GM15510 (cell line): ENCODE data around the gene ZNF518B.

Source experiments
- POLR2A ChIP-seq: IDR thresholded peaks from 3 replicates; pipeline ENCODE4 v1.6.1; 2011; ENCODE audit warnings: borderline replicate concordance; ENCODE audit not compliant: insufficient read length; ENCODE audit errors: extremely low read depth

Gene ZNF518B

DNA sequence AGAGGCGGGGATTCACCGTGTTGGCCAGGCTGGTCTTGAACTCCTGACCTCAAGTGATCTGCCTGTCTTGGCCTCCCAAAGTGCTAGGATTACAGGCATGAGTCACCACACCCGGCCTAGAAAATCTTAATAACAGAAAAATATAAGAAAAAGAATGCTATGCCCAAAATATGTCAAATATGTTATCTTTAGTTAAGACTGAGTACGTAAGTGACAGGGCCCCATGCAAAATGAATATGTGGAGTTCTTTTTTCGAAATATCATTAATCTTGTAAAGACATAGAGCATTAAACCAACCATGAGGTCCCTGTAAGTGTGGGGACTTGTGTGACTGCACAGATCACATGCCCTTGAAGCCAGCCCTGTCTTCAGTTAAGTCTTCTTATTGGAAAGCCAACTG is 8.9 kb upstream of the ZNF518B start:
- TF ChIP-seq POLR2A, result no peak

DNA sequence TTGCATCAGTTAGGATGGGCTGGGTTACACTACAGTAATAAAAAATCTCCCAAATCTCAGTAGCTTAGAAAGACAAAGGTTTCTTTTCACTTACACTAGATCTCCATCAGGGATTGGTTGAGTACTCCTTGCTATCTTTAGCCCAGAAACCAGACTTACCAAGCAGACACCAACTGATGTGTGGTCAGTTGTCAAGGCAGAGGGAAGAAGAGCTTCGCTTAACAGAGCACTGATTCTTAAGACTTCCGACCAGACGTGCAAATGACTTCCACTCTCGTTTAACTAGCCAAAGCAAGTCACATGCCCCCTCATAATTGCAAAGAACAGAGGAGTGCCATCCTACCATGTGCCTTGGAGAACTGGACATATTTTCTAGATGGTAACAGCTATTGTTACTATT is 5.7 kb upstream of the ZNF518B start:
- no peak for TF ChIP-seq POLR2A

DNA sequence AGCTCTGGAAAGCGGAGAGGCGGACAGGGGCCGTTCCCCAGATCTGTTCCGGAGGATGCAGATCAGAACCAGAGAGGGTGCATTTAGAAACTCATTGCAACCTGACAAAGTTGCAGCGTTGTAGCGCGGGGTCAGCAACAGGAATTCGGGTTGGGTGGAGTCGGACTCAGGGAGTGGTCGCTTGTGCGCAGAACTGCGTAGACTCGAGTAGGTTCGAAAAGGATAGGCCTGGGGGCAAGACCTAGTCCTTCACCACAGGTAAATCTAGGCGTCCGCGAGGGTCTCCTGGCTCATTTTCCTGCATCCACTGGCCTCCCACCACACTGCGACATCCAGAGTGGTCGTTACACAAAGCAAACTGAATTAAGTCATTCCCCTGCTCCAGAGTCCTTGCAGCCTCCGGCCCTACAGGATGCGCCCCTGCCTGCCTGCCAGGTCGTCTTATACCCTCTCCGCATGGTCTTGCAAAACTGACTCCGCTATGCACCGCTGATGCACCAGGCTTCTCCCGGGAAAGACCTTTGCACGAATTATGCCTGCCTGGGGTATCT is 4.7 kb upstream of the ZNF518B start:
- no peak for TF ChIP-seq POLR2A

DNA sequence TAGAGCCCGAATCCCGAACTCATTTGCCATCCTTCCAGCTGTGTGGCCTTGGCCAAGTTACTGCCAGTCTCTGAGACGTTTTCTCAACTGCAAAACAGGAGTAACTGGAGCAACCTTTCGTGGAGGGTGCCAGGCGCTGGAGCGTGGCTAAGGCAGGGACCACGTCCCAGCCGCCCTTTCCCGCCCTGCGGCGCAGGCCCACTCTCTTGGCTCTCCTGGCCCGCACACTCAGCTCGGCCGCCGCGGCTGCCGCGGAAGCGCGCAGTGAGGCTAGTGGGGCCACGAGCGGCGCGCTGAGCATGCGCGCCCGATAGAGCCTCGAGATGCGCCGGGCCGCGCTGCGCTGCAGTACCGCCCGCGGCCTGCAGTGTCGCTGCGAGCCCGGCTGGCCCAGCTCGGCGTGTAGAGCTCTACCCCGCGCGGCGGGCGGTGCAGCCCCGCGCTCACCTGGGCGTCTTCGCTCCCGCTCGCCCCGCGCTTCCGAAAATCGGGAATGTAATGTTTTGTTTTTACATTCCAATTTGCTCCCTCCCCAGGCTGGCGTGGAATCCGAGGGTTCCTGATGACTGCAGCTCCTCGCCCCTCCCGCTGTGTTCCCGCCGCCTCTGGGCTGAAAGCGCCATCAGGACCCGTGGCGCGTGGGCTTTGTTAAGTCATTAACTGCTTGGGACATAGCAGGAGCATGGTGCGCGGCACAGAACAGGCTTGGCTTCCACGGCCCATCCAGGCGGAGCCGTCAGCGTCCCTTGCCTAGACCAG is 4.0 kb upstream of the ZNF518B start:
- peak; percentile 19 for TF ChIP-seq POLR2A

DNA sequence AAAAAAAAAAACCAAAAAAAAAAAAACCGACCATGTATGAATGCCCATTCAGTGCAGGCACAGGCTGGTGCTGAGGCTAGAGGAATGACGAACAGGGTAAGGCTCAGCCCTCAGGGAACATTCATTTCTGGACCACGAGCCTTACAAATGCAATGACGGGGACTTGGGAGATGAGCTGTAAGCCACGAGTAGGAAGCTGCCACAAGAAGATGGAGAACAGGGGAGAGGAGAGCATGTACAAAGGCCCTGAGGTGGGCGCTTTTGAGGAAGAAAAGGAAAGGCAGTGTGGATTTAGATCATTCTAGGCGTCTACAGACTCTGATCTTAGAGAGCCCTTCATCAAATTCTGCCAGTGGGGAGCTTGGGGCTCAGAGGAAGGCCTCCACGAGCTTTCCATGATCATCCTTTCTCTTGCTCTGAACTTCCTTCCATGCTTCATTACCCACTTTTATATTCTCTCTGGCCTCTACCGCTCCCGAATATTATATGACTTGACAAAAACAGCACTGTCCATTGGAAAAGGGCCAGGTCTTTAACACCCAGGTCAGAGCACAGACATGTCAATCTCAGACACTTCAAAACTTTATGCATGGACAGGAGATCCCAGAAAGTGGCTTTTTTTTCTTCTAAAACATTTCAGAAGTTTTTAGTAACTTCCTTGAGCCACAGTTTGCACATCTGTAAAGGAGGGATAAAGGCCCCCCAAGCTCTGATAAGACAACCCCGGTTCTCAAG is 3.3 kb upstream of the ZNF518B start:
- TF ChIP-seq POLR2A, result no peak

DNA sequence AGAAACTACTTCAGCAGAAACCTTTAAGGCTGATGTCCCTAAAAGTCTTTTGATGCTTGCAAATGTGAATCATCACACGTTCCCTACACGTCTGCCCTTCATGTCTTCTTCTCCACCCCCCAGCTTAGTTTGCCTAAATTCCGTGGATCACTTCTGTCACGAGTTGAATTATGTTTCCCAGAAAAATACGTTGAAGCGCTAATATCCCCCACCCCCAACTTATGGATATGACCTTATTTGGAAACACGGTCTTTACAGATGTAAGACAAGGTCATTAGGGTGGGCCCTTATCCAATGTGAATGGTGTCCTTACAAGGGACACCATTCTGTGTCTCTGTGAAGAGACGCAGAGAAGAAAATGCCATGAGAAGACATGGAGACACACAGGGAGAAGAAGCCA is 2.1 kb upstream of the ZNF518B start:
- TF ChIP-seq POLR2A, result no peak

DNA sequence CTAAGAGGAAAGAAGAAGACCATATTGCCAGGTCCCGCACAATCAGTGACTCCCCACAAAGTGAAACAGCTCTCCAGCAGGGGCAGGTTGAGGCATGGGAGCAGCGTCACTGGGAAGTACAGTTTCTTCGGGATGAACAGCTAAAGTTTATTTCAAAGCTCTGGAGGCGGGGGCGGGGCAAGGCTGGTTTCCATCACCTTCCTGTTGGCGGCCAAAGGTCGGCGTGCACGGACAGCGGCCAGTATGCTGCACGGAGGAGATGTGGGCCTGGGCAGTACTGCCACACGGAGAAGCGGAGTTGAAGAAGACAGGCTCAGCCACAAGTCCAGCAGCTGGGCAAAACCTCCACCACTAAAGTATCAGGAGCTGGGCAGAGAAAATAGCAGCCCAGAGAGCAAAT is 951 bp upstream of the ZNF518B start:
- TF ChIP-seq POLR2A, result no peak

DNA sequence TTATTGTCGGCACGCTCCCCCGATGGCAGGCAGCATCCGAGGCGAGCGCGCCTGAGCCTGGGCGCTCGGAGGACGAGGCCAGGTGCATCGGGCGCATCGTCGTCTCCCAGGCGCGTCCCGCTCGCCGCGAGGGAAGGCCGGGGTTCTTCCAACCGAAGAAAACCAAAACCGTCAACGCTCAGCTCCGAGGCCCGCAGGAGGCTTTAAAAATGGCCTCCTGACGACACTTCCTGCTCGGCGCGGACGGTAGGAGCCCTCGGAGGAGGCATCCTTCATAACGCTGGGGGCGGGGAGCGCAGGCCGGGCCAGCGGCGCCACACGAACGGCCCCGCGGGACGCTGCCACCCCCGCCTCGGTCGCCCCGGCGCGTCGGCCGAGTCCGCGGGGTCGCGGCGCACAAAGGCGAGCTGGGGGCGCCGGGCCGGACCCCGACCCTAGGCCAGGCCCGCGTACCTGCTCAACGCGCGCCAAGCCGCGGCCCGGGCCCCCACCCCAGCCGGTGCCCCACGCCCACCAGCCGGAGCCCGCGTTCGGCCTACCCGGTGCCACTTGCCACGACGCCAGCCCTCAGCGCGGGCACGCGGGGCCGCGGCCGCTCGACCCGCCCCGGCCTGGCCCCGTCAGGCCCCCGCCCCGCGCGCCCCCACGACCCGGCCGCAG is 501 bp downstream of the ZNF518B start:
- peak; percentile 25 for TF ChIP-seq POLR2A

DNA sequence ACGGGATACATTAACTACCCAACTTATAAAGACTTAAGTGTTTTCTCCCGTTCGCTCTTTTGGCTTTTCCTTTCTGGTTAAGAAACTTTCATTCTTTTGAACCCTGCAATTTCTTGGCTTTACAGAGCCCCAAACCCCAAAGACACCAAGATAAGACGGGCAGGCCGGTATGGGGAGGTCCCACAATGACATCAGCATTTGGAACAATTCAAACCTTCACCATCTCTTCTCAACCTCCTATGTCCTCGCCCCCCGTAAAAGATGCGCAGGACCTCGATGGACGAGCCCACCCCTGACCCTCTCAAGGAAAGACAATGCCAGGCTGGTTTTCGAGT is 999 bp downstream of the ZNF518B start:
- no peak for TF ChIP-seq POLR2A

DNA sequence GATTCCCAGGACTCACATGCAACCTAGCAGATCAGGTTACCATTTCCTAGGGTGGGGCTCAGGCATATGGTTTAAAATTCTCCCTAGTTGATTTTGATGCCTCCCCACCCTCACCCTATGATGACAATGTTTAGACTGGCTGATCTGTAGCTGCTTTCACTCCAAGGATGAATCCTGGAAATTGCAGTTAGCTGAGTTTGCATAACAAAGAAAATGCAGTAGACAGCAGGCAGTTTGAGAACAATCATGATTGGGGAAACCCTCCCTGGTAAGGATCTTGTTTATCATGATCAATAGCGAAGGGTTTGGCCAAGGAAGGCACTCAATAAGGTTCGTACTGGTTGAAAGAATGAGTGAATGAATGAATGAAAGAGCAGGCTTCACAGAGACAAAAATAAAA is 2.1 kb downstream of the ZNF518B start:
- TF ChIP-seq POLR2A, result no peak

DNA sequence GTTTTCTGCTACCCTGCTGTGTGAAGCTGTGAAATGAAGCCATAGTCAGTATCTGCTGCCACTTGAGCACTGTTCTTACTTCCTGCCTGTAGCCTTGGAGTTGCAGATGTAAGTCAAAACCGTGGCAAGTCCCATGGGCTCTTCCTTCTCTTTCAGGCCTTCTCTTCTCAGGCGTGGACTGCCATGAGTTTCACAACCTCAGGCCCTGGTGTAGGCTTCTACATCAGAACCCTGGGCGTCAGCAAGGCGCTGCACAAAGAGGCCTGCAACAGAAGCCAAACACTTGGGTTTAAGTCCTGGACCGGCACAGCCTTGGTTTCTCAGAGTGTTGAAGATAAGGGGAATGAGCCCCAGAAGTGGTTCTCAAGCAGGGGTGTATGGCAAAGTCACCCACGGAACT is 2.5 kb downstream of the ZNF518B start:
- TF ChIP-seq POLR2A, result no peak

DNA sequence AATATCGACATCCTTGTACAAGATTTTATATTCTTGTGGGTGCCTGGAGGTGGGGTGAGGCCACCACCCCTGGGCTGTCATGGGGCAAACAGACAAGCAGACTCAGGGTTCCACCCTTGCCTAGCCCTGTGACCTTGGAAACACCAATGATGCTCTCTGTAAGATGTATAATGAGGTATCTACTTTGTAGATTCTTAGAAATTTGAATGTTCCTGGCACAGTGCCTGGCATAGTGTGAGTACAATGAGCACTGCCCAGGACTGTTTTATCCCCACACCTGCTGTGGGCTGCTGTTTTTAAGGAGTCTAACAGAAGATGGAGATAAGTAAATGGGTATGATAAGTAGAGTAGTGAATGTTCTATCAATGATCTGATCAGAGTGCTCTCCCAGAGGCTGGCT is 3.1 kb downstream of the ZNF518B start:
- no peak for TF ChIP-seq POLR2A

DNA sequence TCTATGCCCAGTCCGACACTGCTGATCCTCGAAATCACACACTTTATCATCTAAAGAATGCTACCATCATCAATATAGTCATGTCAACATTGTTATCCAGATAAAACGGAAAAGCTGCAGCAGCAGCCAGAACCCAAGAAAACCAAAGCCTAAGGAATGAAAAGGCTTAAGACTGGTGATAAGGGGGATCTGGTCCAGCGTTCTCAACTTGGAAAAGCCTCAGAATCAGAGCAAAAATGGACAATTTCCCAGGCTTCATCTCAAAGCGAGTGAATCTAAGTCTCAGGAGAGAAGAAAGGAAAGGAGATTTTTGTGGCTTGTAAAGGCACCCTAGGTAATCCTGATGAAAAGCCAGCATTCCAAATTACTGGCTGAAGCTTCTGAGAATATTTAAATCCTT is 8.2 kb downstream of the ZNF518B start:
- no peak for TF ChIP-seq POLR2A

DNA sequence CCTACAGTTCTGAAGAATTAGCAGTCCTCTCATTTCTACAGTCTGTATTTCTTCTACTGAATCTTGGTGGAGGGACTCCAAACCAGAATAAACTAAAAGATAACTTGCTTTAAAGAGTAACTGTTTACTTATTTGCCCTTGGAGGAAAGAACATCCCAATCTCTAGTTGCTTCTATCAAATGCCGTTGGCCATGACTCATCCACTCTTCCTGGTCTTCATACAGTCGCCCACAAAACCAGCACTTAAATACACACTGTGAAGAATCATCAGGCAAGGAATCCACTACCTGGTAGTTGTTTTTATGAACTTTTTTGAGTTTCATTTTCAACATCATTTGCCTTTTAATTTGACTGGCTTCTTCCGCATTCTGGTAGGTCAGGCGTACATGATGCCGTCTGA is 14.2 kb downstream of the ZNF518B start:
- TF ChIP-seq POLR2A, result no peak

DNA sequence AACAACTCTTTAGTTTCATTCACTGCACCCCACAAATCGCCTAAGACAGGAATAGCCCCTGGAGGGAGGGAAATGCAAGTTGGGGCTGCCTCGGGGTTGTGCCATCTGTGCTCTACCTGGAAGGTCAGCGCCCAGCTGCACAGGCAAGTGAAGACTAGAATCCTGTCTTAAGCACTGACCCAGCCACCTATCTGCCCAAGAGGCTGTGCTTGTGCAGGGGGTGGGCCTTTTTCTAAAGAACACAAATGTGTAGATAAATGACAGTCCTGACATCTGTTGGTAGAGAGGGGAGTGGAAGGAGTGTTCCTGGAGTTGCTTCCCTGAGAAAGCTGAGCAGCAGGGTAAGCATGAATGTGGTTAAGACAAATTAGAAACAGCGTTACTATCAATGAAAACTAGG is 15.7 kb downstream of the ZNF518B start:
- no peak for TF ChIP-seq POLR2A
